ENCODE measurements around the gene GAB2. TPM values are rescaled to one million over a fixed set of nuclear protein-coding genes. Genes with fewer than 3 reads are reported as not detected.

The GAB2 gene
- total RNA-seq, 1 experiment from 2014 or later = 4.2 TPM

GRCh38 chr11:78196661-78197091 lies 220.9 kb downstream of the GAB2 start:
- Mint-ChIP-seq H3K36me3 (ENCODE audit: insufficient read depth, unreplicated experiment) (peaks cover 17% of the 10 kb centered on the region), H3K27me3 (ENCODE audit: insufficient read depth, unreplicated experiment) (no peaks in the 10 kb centered on the region), H3K9me3 (ENCODE audit: unreplicated experiment) (no peaks in the 10 kb centered on the region), H3K27ac (ENCODE audit: low read depth, unreplicated experiment) (no peak overlapping the region), H3K4me3 (ENCODE audit: unreplicated experiment) (no peak overlapping the region), H3K4me1 (ENCODE audit: insufficient read depth, unreplicated experiment) (peaks cover 9% of the 10 kb centered on the region)
- POLR2A ChIA-PET = no interaction called here
- BruUV-seq (replicated peaks) = no TSS peak
- no peak for DNase-seq (ENCODE audit: unreplicated experiment)
- TF ChIP-seq, protein P1, sequence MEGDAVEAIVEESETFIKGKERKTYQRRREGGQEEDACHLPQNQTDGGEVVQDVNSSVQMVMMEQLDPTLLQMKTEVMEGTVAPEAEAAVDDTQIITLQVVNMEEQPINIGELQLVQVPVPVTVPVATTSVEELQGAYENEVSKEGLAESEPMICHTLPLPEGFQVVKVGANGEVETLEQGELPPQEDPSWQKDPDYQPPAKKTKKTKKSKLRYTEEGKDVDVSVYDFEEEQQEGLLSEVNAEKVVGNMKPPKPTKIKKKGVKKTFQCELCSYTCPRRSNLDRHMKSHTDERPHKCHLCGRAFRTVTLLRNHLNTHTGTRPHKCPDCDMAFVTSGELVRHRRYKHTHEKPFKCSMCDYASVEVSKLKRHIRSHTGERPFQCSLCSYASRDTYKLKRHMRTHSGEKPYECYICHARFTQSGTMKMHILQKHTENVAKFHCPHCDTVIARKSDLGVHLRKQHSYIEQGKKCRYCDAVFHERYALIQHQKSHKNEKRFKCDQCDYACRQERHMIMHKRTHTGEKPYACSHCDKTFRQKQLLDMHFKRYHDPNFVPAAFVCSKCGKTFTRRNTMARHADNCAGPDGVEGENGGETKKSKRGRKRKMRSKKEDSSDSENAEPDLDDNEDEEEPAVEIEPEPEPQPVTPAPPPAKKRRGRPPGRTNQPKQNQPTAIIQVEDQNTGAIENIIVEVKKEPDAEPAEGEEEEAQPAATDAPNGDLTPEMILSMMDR (IDR thresholded peaks at IDR 0.05; ENCODE audit: unreplicated experiment) = no peak
- CTCF ChIA-PET = no interaction called here
- intact Hi-C loops (cut with micrococcal nuclease) = no loop called here

DNA sequence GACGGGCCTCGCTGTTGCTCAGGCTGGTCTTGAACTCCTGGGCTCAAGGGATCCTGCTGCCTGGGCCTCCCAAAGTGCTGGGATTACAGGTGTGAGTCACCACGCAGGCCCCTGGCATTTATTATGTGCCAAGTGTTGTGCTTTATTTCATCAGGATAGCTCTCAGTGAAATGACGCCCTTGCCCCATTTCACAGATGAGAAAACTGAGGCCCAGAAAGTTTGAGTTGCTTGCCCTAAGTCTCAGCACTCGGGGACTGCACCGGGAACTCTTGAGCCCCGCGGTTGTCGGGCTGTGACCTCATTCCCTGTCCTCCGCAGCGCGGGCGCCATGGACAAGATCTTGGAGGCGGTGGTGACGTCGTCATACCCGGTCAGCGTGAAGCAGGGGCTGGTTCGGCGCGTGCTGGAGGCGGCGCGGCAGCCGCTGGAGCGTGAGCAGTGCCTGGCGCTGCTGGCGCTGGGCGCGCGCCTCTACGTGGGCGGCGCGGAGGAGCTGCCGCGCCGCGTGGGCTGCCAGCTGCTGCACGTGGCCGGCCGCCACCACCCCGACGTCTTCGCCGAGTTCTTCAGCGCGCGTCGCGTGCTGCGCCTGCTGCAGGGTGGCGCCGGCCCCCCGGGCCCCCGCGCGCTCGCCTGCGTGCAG lies 221.6 kb downstream of the GAB2 start:
- DNase-seq (ENCODE audit: unreplicated experiment) = no peak
- Mint-ChIP-seq H3K4me3 (ENCODE audit: unreplicated experiment) (no peak overlapping the region), H3K27ac (ENCODE audit: low read depth, unreplicated experiment) (no peak overlapping the region), H3K4me1 (ENCODE audit: insufficient read depth, unreplicated experiment) (peaks cover 13% of the 10 kb centered on the region), H3K27me3 (ENCODE audit: insufficient read depth, unreplicated experiment) (no peaks in the 10 kb centered on the region), H3K36me3 (ENCODE audit: insufficient read depth, unreplicated experiment) (peaks cover 17% of the 10 kb centered on the region), H3K9me3 (ENCODE audit: unreplicated experiment) (no peaks in the 10 kb centered on the region)
- intact Hi-C loops (cut with micrococcal nuclease) = no loop called here
- ChIA-PET CTCF (no interaction called here), POLR2A (no interaction called here)
- no TSS peak for BruUV-seq (replicated peaks)
- TF ChIP-seq, protein P1 (IDR thresholded peaks at IDR 0.05; ENCODE audit: unreplicated experiment) = no peak

- peak; percentile 12 for DNase-seq (ENCODE audit: unreplicated experiment)
- Mint-ChIP-seq H3K27ac (ENCODE audit: low read depth, unreplicated experiment) (no peak overlapping the region), H3K4me1 (ENCODE audit: insufficient read depth, unreplicated experiment) (peaks cover 28% of the 10 kb centered on the region), H3K27me3 (ENCODE audit: insufficient read depth, unreplicated experiment) (no peaks in the 10 kb centered on the region), H3K4me3 (ENCODE audit: unreplicated experiment) (no peak overlapping the region), H3K36me3 (ENCODE audit: insufficient read depth, unreplicated experiment) (peaks cover 17% of the 10 kb centered on the region), H3K9me3 (ENCODE audit: unreplicated experiment) (no peaks in the 10 kb centered on the region)
- POLR2A ChIA-PET = interaction anchor here (1.8 kb wide), 1 partner anchor 9 kb away, joined by 4 read pairs; no protein-coding TSS in a partner anchor
- BruUV-seq (replicated peaks) = no TSS peak
- CTCF ChIA-PET = interaction anchor here (0.5 kb wide), 1 partner anchor 156 kb away, joined by 3 read pairs; no protein-coding TSS in a partner anchor
- TF ChIP-seq, protein P1 (IDR thresholded peaks at IDR 0.05; ENCODE audit: unreplicated experiment) = no peak
- intact Hi-C loops (cut with micrococcal nuclease) = no loop called here
Observed at GRCh38 chr11:78194490-78194889, 223.1 kb downstream of the GAB2 start.

DNA sequence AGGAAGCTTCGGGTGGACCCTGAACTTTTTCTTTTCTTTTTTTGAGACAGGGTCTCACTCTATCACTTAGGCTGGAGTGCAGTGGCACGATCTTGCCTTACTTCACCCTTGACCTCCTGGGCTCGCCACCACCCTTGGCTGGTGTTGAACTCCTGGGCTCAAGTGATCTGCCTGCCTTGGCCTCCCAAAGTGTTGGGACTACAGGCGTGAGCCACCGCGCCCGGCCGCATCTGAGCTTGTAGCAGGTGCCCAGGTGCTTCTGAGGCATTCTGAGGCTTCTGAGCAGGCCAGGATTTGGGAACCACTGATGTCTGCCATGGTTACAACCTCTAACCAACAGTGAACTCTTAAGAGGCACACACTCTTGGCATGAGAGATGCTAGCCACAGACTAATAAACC lies 223.8 kb downstream of the GAB2 start:
- BruUV-seq (replicated peaks) = no TSS peak
- peaks cover 15% of the 10 kb centered on the region for H3K36me3 Mint-ChIP-seq (ENCODE audit: insufficient read depth, unreplicated experiment)
- no peak overlapping the region for H3K27ac Mint-ChIP-seq (ENCODE audit: low read depth, unreplicated experiment)
- no peak overlapping the region for H3K4me3 Mint-ChIP-seq (ENCODE audit: unreplicated experiment)
- peaks cover 30% of the 10 kb centered on the region for H3K4me1 Mint-ChIP-seq (ENCODE audit: insufficient read depth, unreplicated experiment)
- TF ChIP-seq, protein P1 (IDR thresholded peaks at IDR 0.05; ENCODE audit: unreplicated experiment) = no peak
- ChIA-PET POLR2A (interaction anchor here (0.6 to 1.8 kb wide), 4 partner anchors 8 to 381 kb away, joined by 3 to 4 read pairs (median 3); partner anchors contain the start of gene NARS2), CTCF (no interaction called here)
- intact Hi-C loops (cut with micrococcal nuclease) = no loop called here
- DNase-seq (ENCODE audit: unreplicated experiment) = no peak
- no peaks in the 10 kb centered on the region for H3K27me3 Mint-ChIP-seq (ENCODE audit: insufficient read depth, unreplicated experiment)
- no peaks in the 10 kb centered on the region for H3K9me3 Mint-ChIP-seq (ENCODE audit: unreplicated experiment)
